Caki2 (cell line): ENCODE results near the gene SIT1. TPM values are rescaled to one million over a fixed set of nuclear protein-coding genes. Genes with fewer than 3 reads are reported as not detected.

Source experiments
- DNase-seq: peaks from one replicate; pipeline ENCODE4 v3.0.0-alpha.2; 2015; ENCODE audit warnings: low read depth
- in situ Hi-C: cut with HindIII; loops from 2 replicates; pipeline ENCODE4 v1.10.0; 2016; ENCODE audit warnings: low sequenced_read_pairs, low pct_unique_long_range_greater_than_20kb, mixed read lengths
- total RNA-seq: library from RNA; depleted of rRNA; stranded (reverse); fragments of >200 nt; shearing (Covaris generic); gene quantifications from 2 replicates; pipeline ENCODE4 v1.2.3, GENCODE V29; 2014; ENCODE audit warnings: low replicate concordance

SIT1 gene
- total RNA-seq, 1 experiment from 2014 or later: not detected

GRCh38 chr9:35685506-35685905, 34.8 kb upstream of the SIT1 start:
- no peak for DNase-seq
- in situ Hi-C loops: no loop called here

GRCh38 chr9:35684921-35685320, 34.2 kb upstream of the SIT1 start:
- in situ Hi-C loops: no loop called here
- DNase-seq: no peak

- in situ Hi-C loops: no loop called here
- no peak for DNase-seq
Observed at GRCh38 chr9:35683323-35683722, 32.6 kb upstream of the SIT1 start.

GRCh38 chr9:35682520-35683315, 32.0 kb upstream of the SIT1 start:
- no peak for DNase-seq
- in situ Hi-C loops: no loop called here

GRCh38 chr9:35682051-35682450, 31.3 kb upstream of the SIT1 start:
- in situ Hi-C loops: no loop called here
- no peak for DNase-seq

GRCh38 chr9:35681341-35682002, 30.7 kb upstream of the SIT1 start:
- in situ Hi-C loops: no loop called here
- DNase-seq: no peak

GRCh38 chr9:35680331-35681105, 29.8 kb upstream of the SIT1 start:
- DNase-seq: no peak
- in situ Hi-C loops: no loop called here

- in situ Hi-C loops: no loop called here
- DNase-seq: no peak
Observed at GRCh38 chr9:35679766-35680330, 29.1 kb upstream of the SIT1 start.

- in situ Hi-C loops: no loop called here
- DNase-seq: no peak
Observed at GRCh38 chr9:35679091-35679490, 28.4 kb upstream of the SIT1 start.

- DNase-seq: no peak
- in situ Hi-C loops: no loop called here
Observed at GRCh38 chr9:35675732-35676392, 25.1 kb upstream of the SIT1 start.

- in situ Hi-C loops: no loop called here
- DNase-seq: no peak
Observed at GRCh38 chr9:35675204-35675603, 24.5 kb upstream of the SIT1 start.

- in situ Hi-C loops: no loop called here
- no peak for DNase-seq
Observed at GRCh38 chr9:35674025-35674361, 23.3 kb upstream of the SIT1 start.

- in situ Hi-C loops: no loop called here
- DNase-seq: no peak
Observed at GRCh38 chr9:35673132-35674024, 22.6 kb upstream of the SIT1 start, which contains the start of gene CA9. Gene CA9, plus strand, starts transcription at chr9:35673928. Its CDS starts 32 bp downstream, at chr9:35673960.

- in situ Hi-C loops: no loop called here
- DNase-seq: peak; percentile 67
Observed at GRCh38 chr9:35669331-35670145, 18.8 kb upstream of the SIT1 start.

GRCh38 chr9:35667939-35668338, 17.2 kb upstream of the SIT1 start:
- in situ Hi-C loops: no loop called here
- DNase-seq: no peak

GRCh38 chr9:35666549-35666948, 15.8 kb upstream of the SIT1 start:
- DNase-seq: no peak

GRCh38 chr9:35666045-35666444, 15.3 kb upstream of the SIT1 start:
- DNase-seq: no peak
- in situ Hi-C loops: no loop called here

More at GRCh38 chr9:35666549-35666948, 15.8 kb upstream of the SIT1 start:
- in situ Hi-C loops: no loop called here
